HG03342 (cell line): ENCODE results near the gene FLNC.

ENCODE experiments used
- ATAC-seq: cut with Tn5 transposase; IDR thresholded peaks from one replicate; pipeline ENCODE4 v1.9.1; 2021; ENCODE audit warnings: mild to moderate bottlenecking, moderate library complexity; ENCODE audit not compliant: unreplicated experiment

Gene FLNC

GRCh38 chr7:128844777-128845311, 14.6 kb downstream of the FLNC start:
- ATAC-seq = no peak

DNA sequence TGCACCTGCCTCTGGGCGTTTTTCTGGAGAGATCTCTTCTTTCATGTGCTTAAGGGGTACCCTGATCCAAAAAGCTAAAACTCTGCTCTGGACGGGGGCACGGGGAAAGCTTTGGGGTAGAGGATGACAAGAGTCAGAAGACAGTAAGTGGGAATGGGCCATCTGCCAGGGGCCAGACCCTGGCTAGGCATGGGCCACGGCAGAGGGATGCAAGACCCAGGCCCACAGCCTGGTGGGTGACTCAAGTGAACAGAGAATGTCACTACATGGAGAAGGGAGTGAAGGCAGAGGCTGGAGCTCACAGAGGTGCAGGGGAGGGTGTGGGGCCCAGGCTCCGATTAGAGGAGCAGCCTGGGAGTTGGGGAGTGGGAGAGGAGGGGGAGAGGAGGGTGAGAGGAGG, 15.3 kb downstream of the FLNC start:
- no peak for ATAC-seq

DNA sequence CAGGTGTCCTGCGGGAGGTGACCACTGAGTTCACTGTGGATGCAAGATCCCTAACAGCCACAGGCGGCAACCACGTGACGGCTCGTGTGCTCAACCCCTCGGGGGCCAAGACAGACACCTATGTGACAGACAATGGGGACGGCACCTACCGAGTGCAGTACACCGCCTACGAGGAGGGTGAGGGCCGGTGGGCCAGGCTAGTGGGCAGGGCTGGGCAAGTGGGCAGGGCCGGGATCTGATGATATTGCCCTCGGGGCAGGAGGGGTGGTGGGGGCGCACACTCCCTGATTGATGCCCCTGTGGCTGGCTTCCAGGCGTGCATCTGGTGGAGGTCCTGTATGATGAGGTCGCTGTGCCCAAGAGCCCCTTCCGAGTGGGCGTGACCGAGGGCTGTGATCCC, 15.8 kb downstream of the FLNC start:
- ATAC-seq = no peak

GRCh38 chr7:128846781-128847444, 16.7 kb downstream of the FLNC start:
- ATAC-seq = no peak

- ATAC-seq = no peak
These were observed 17.6 kb downstream of the FLNC start for GRCh38 chr7:128847721-128848211.

GRCh38 chr7:128848289-128849155, 18.3 kb downstream of the FLNC start:
- ATAC-seq = no peak

- ATAC-seq = no peak
These were observed 18.9 kb downstream of the FLNC start for GRCh38 chr7:128849156-128849515.

- no peak for ATAC-seq
These were observed 19.7 kb downstream of the FLNC start for GRCh38 chr7:128849804-128850490.

DNA sequence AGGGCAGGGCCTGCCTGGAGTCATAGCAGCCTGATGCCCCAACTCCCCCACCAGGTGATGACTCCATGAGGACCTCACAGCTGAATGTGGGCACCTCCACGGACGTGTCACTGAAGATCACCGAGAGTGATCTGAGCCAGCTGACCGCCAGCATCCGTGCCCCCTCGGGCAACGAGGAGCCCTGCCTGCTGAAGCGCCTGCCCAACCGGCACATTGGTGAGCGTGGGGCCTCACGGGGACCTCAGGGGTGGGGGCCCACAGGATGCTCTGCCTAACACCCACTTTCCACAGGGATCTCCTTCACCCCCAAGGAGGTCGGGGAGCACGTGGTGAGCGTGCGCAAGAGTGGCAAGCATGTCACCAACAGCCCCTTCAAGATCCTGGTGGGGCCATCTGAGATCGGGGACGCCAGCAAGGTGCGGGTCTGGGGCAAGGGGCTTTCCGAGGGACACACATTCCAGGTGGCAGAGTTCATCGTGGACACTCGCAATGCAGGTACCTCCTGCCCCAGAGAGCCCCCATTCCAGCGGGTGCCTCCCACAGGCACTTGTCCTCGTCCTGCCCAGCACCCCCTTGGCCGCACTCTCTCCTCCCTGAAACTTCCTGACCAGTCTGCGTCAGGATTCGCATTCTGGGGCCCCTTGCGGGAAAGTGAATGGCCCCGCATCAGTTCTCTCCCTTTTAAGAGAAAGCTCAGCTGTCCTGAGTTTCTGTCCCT, 22.5 kb downstream of the FLNC start:
- no peak for ATAC-seq

GRCh38 chr7:128853799-128854198, 23.6 kb downstream of the FLNC start:
- ATAC-seq = no peak

DNA sequence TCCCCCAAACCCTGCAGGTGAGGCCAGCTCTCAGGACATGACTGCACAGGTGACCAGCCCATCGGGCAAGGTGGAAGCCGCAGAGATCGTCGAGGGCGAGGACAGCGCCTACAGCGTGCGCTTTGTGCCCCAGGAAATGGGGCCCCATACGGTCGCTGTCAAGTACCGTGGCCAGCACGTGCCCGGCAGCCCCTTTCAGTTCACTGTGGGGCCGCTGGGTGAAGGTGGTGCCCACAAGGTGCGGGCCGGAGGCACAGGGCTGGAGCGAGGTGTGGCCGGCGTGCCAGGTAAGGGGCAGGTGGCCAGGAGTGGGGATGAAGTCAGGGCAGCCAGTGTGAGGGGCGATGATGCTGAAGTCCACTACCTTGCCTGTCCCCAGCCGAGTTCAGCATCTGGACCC, 24.2 kb downstream of the FLNC start:
- ATAC-seq = no peak

- ATAC-seq = no peak
These were observed 25.4 kb downstream of the FLNC start for GRCh38 chr7:128855559-128855958.

DNA sequence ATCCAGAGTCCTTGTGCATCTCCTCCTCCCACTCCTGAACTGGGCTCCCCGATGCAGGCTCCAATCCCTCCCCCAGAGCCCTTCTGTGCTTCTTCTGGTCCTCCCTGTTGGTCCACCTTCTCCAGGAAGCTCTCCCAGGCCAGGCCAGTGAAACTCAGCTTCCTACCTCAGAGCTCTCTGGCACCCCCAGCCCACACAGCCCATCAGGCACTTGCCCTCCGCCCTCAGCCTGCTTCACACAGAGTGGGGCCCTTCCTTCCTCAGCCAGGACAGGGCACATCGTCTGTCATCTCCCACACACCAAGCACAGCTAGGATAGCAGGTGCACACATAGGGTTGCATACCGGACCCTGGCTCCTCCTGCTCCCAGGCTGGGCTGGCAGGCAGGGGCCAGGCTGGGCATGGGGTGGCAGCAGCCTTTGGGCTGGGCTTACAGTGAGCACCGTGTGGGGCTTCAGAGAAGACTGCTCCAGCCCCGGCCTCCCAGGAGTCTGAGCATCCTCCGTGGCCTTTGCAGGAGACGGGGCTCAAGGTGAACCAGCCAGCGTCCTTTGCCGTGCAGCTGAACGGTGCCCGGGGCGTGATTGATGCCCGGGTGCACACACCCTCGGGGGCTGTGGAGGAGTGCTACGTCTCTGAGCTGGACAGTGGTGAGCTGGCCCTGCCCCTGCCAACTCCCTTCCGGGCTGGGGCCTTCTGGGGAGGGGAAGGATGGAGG, 26.0 kb downstream of the FLNC start:
- no peak for ATAC-seq

- no peak for ATAC-seq
These were observed 28.4 kb downstream of the FLNC start for GRCh38 chr7:128858380-128859231.

DNA sequence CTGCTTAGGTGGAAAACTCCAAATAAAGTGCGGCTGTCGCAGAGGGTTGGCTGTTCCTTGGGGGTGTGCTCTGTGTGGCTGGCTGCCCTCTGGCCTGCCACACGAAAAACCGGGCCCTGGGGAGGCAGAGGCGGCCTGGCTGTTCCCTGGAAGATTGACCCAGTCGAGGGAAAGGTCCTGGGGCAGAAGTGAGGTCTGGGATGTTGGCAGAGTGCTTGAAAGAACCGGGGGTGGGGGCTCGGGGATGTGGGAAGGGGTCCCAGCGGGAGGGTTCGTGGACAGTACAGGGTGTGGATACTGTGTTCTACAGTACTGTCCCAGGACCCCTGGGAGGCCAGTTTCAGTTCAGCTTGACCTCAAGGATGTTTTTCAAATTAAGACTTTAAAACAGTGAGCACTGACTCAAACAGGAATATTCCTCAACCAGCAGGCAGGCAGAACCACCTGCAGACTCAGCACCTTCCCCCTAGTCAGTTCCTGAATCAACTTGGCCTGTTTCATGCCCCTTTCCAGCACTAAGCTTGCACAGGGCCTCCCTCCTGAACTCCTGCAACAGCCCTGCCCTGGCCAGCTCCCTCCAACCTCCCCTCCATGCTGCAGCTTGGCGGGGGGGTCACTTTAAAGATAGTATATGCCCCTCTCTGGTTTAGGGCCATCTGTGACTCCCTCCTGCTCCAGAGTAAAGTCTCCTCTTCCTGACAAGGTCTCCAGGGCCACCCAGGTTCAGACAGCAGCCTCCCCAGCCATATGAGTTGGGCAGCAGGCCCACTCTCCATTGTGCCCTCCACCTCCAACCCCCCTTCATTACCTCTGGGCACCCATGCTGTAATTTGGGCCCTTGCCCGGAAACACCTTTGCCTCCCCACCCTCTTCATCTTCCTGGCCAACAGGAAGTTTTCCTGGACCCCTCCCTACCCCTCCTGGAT, 29.3 kb downstream of the FLNC start:
- no peak for ATAC-seq

DNA sequence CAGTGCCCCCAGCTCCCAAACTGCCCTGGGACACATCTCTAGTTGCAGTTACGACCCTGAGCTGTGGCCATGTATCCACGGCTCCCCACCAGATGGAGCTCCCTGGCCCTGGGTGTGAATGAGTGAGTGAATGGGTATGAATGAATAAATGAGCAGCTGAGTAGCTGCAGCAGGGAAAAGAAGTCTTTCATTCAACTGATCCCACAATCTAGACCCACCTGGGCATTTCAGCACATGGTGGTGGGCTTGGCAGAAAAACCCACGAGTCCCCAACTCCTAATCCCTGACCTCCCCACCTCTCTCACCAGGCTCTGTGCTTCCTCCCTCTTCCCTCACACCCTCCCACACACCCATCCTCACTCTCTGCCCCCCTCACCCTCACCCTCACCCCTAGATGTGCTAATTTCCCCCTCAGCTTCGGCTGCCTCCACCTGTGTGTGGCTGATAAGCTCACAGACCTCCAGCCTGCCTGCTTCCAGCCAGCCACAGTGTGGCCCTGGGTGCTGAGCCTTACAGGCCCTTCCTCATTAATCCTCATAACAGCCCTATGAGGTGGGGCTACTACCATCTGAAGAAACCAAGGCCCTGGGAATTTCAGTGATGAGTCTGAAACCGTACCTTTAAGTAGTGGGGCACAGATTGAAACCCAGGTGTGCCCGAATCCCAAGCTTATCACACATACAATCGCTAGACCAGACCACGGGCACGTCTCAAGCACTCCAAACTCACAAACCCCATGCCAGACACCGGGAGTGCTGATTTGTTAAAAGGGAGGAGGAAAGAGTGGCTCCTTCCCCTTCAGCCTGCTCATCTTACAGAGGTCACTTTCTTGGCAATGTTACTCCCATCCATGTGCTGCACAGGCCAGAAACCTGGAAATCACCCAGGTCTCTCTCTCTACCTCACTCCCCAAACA, 30.2 kb downstream of the FLNC start:
- ATAC-seq = no peak

DNA sequence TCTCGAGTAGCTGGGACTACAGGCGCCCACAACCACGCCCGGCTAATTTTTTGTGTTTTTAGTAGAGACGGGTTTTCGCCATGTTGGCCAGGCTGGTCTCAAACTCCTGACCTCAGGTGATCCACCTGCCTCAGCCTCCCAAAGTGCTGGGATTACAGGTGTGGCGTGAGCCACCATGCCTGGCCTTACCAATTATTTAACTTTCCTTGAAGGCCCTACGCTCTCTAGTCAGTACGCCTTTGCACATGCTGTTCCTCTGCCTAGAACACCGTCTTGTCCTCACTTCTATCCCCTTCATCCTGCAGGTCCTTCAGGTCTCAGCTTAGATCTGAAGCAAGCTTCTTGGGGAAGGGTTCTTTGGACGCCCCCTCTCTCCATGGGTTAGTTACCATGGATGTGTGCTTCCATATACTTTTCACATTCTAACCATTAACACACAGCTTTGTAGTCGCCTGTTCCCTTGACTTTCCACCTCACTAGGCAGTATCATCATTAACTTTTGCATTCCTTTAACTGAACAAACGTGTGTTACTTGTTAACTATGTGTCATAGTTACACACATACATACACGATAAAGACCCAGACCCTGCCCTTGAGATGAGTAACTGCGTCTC, 31.9 kb downstream of the FLNC start:
- ATAC-seq = no peak
